ENCODE results near the gene C1orf226. TPM values are rescaled to one million over a fixed set of nuclear protein-coding genes. Genes with fewer than 3 reads are reported as not detected.
"Not testable (repeated sequence)": the region's sequence is repeated elsewhere in the genome, so short reads cannot be mapped to it uniquely, and the experiment has no call there.

The C1orf226 gene
- total and polyA plus RNA-seq, 9 donors: 0.35 to 2.1 (median 1.3) TPM

DNA sequence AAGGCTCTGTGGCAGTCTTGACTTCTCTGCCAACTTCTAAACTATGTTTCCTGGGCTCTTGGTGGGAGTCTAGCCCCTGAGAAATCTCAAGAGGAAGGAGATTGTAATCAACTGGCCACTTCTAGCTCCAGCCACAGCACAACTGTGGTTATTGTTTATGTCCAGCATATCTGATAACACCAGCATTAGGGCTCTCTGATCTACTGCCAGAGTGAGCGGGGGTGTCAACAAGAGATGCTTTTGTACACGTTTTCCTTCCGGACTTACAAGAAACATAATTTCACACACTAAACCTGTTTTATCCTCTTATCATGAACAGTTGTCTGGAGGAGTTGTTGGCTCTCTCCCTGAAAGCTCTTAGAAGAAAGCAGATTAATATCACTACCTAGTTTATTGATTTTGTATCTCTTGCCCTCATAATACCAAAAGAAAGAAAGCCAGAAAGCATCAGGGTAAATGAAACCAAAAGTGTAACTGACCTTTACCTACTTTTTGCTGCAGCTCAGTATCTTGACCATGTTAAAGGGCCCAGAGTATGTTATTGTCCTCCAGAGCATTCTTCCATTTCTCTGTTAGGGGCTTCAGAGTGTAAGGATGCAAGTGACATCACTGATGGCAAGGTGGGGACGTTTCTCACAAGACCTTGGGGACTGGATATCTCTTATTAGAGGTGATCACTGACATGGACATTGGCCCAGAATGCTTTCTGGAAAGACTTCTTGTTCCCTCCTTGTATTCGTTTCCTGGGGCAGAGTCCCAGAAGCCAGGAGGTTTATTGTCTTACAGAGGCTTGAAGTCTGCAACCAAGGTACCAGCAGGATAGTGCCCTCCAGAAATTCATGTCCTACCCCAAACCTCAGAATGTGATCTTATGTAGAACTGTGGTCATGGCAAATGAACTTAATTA, 40.0 kb downstream of the C1orf226 start:
- H3K9me3 ChIP-seq (replicated peaks; ENCODE audit: control insufficient read depth, low read depth, low read length): no peaks in the 10 kb centered on the region
- H3K27ac ChIP-seq (ENCODE audit: low read length): no peak overlapping the region
- H3K4me1 ChIP-seq (ENCODE audit: control insufficient read depth, insufficient read depth, low read length): no peaks in the 10 kb centered on the region
- H3K36me3 ChIP-seq (ENCODE audit: control insufficient read depth, insufficient read depth, low read length): no peaks in the 10 kb centered on the region
- DNase-seq: no peak
- no peaks in the 10 kb centered on the region for H3K27me3 ChIP-seq (ENCODE audit: control insufficient read depth, insufficient read depth, low read length)
- no CpG with 5 or more reads among the region's 5 CpGs for WGBS (ENCODE audit: insufficient coverage)
- no peak overlapping the region for H3K4me3 ChIP-seq (ENCODE audit: low read length)

- DNase-seq: peak; percentile 39
- no peaks in the 10 kb centered on the region for H3K36me3 ChIP-seq (ENCODE audit: control insufficient read depth, insufficient read depth, low read length)
- 92% methylated on average over 9 of the region's 10 CpGs for WGBS (ENCODE audit: insufficient coverage)
- no peaks in the 10 kb centered on the region for H3K9me3 ChIP-seq (replicated peaks; ENCODE audit: control insufficient read depth, low read depth, low read length)
- no peaks in the 10 kb centered on the region for H3K27me3 ChIP-seq (ENCODE audit: control insufficient read depth, insufficient read depth, low read length)
- H3K4me3 ChIP-seq (ENCODE audit: low read length): no peak overlapping the region
- no peaks in the 10 kb centered on the region for H3K4me1 ChIP-seq (ENCODE audit: control insufficient read depth, insufficient read depth, low read length)
- no peak overlapping the region for H3K27ac ChIP-seq (ENCODE audit: low read length)
Measured at GRCh38 chr1:162422662-162423375, 41.3 kb downstream of the C1orf226 start.

DNA sequence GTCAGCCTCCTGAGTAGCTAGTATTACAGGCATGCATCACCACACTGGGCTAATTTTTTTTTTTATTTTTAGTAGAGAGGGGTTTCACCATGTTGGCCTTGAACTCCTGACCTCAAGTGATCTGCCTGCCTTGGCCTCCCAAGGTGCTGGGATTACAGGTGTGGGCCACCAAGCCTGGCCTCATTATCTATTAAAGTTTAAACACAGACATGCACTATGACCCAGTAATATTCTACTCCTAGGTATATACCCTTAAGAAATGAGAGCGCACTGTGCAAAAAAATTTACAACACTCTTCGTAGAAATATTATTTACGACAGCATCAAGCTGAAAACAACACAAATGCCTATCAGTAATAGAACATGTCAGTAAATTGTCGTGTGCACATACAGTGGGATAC, 49.1 kb downstream of the C1orf226 start:
- Histone ChIP-seq H3K4me3 (ENCODE audit: low read length) (no peak overlapping the region), H3K36me3 (ENCODE audit: control insufficient read depth, insufficient read depth, low read length) (no peaks in the 10 kb centered on the region)

DNA sequence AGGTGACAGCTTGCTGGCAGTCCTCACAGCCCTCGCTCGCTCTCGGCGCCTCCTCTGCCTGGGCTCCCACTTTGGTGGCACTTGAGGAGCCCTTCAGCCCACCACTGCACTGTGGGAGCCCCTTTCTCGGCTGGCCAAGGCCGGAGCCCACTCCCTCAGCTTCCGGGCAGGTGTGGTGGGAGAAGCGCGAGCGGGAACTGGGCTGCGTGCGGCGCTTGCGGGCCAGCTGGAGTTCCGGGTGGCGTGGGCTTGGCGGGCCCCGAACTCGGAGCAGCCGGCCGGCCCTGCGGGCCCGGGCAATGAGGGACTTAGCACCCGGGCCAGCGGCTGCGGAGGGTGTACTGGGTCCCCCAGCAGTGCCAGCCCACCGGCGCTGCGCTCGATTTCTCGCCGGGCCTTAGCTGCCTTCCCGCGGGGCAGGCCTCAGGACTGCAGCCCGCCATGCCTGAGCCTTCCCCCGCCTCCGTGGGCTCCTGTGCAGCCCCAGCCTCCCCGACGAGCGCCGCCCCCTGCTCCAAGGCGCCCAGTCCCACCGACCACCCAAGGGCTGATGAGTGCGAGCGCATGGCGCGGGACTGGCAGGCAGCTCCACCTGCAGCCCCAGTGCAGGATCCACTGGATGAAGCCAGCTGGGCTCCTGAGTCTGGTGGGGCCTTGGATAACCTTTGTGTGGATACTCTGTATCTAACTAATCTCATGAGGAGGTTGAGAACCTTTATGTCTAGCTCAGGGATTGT, 51.6 kb downstream of the C1orf226 start:
- H3K4me1 ChIP-seq (ENCODE audit: control insufficient read depth, insufficient read depth, low read length); DNase-seq; H3K9me3 ChIP-seq (replicated peaks; ENCODE audit: control insufficient read depth, low read depth, low read length); H3K27ac ChIP-seq (ENCODE audit: low read length); H3K36me3 ChIP-seq (ENCODE audit: control insufficient read depth, insufficient read depth, low read length); H3K4me3 ChIP-seq (ENCODE audit: low read length); H3K27me3 ChIP-seq (ENCODE audit: control insufficient read depth, insufficient read depth, low read length): not testable (repeated sequence)
- 68% methylated on average over 16 of the region's 47 CpGs for WGBS (ENCODE audit: insufficient coverage)

More for the DNA sequence above, 49.1 kb downstream of the C1orf226 start:
- Histone ChIP-seq H3K4me1 (ENCODE audit: control insufficient read depth, insufficient read depth, low read length) (no peaks in the 10 kb centered on the region), H3K9me3 (replicated peaks; ENCODE audit: control insufficient read depth, low read depth, low read length) (no peaks in the 10 kb centered on the region), H3K27ac (ENCODE audit: low read length) (no peak overlapping the region), H3K27me3 (ENCODE audit: control insufficient read depth, insufficient read depth, low read length) (no peaks in the 10 kb centered on the region)
- DNase-seq: no peak
- WGBS (ENCODE audit: insufficient coverage): no CpG with 5 or more reads among the region's 4 CpGs

Other genes starting within 250 kb of the C1orf226 start
- not detected for gene SPATA46, start 4.9 kb upstream of the C1orf226 start, total RNA-seq
- under 1 TPM in 3 of 8 donors, not detected in 5; 0.21 to 0.29 (median 0.28) TPM for gene SPATA46, start 4.9 kb upstream of the C1orf226 start, polyA plus RNA-seq (ENCODE audit: insufficient read depth in 1 of 8, insufficient read length in 8 of 8, low replicate concordance in 1 of 8)
- 0.27 TPM for gene SH2D1B, start 30.4 kb downstream of the C1orf226 start, total RNA-seq
- under 1 TPM in 7 of 8 donors, not detected in 1; 0.14 to 0.39 (median 0.25) TPM for gene SH2D1B, start 30.4 kb downstream of the C1orf226 start, polyA plus RNA-seq (ENCODE audit: insufficient read depth in 1 of 8, insufficient read length in 8 of 8, low replicate concordance in 1 of 8)
- gene UHMK1, start 116.1 kb downstream of the C1orf226 start, total RNA-seq: 23.1 TPM
- gene UHMK1, start 116.1 kb downstream of the C1orf226 start, polyA plus RNA-seq (ENCODE audit: insufficient read depth in 1 of 8, insufficient read length in 8 of 8, low replicate concordance in 1 of 8): 10 to 100 TPM; 17.3 to 26.9 (median 22.4) TPM
- gene UAP1, start 180.0 kb downstream of the C1orf226 start, total RNA-seq: 42.2 TPM
- gene UAP1, start 180.0 kb downstream of the C1orf226 start, polyA plus RNA-seq (ENCODE audit: insufficient read depth in 1 of 8, insufficient read length in 8 of 8, low replicate concordance in 1 of 8): 10 to 100 TPM; 26.5 to 40.1 (median 29.8) TPM